ENCODE measurements around the gene FRMD8.

The FRMD8 gene

DNA sequence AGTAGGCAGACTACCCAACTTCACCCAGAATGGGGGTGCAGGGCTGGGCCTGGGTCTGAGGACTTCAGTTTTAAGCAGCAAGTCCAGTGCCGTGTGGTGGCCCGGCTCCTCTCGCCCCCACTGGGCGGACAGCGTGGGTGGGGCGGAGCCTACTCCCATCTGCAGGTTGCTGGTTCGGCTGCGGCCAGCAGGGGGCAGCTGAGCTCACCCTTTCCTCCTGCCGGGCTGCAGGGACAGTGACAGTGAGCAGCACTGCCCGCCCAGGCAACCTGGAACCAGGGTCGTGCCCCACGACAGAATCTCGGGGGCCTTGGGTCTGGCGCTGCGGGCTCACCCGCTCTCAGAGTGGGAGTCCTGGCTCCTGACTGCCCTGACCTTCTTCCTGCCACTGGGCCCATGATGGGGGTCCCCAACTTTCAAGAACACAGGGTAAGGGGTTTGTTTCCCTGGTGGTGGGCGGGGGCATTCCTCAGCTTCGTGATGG is 29.9 kb downstream of the FRMD8 start:
- DNase-seq, result peak; percentile 95

GRCh38 chr11:65416841-65417701 is 30.6 kb downstream of the FRMD8 start:
- DNase-seq, result peak; percentile 45

GRCh38 chr11:65417702-65418430 is 31.4 kb downstream of the FRMD8 start:
- DNase-seq, result peak; percentile 66

DNA sequence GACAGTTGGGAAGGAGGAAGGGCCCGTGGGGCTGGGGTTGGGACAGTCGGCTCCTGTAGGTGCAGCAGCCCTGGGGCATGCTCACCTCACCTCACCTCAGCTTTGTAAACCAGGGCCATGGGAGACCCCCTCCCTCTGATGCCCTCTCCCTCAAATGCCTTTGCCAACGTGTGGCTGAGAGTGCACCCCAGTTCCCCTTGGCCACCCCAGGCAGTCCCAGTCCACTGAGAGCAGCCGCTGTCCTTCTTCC is 31.9 kb downstream of the FRMD8 start:
- no peak for DNase-seq

- peak; percentile 98 for DNase-seq
Measured at GRCh38 chr11:65418681-65419459, 32.4 kb downstream of the FRMD8 start.

DNA sequence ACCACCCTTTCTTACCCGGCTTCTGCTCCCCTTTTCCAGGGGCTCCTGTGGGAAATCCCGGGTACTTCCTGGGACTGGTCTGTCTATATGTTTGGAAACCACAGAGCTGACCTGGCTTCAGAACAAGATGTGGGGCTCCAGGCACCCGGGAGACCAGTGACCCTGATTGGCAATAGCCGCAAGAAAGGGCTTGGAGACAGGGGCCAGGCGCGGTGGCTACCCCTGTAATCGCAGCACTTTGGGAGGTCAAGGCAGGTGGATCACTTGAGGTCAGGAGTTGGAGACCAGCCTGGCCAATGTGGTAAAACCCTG is 33.0 kb downstream of the FRMD8 start:
- no peak for DNase-seq

DNA sequence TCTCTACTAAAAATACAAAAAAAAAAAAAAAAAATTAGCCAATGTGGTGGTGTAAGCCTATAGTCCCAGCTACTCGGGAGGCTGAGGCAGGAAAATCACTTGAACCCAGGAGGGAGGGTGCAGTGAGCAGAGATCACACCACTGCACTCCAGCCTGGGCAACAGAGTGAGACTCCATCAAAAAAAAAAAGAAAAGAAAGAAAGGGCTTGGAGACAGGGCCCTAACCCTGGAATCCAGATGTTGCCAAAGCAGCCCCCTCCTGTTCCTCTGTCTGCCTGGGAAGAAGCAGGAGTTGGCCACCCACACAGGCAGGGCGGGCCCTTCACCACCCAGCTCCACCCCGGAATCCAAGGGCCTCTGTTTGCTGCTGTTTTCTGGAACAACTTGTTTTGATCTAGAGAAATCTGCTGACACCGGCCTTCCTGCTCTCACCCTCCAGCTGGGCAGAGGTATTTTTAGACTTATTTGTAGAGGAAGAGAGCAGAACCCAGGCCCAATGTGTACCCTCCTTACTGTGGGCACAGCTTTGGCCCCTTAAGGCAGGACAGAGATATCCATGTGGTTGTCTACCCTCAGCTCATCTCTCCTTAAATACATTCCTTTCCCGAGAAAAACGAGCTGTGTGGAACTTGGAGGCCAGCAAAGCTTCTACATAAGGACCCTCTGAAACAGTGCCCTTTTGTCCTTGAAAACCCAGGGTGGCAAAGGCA is 33.5 kb downstream of the FRMD8 start:
- peak; percentile 90 for DNase-seq

GRCh38 chr11:65420506-65420905 is 34.1 kb downstream of the FRMD8 start:
- no peak for DNase-seq

GRCh38 chr11:65420979-65421793 is 34.7 kb downstream of the FRMD8 start:
- DNase-seq, result peak; percentile 96

GRCh38 chr11:65421794-65422632 is 35.6 kb downstream of the FRMD8 start:
- peak; percentile 97 for DNase-seq

DNA sequence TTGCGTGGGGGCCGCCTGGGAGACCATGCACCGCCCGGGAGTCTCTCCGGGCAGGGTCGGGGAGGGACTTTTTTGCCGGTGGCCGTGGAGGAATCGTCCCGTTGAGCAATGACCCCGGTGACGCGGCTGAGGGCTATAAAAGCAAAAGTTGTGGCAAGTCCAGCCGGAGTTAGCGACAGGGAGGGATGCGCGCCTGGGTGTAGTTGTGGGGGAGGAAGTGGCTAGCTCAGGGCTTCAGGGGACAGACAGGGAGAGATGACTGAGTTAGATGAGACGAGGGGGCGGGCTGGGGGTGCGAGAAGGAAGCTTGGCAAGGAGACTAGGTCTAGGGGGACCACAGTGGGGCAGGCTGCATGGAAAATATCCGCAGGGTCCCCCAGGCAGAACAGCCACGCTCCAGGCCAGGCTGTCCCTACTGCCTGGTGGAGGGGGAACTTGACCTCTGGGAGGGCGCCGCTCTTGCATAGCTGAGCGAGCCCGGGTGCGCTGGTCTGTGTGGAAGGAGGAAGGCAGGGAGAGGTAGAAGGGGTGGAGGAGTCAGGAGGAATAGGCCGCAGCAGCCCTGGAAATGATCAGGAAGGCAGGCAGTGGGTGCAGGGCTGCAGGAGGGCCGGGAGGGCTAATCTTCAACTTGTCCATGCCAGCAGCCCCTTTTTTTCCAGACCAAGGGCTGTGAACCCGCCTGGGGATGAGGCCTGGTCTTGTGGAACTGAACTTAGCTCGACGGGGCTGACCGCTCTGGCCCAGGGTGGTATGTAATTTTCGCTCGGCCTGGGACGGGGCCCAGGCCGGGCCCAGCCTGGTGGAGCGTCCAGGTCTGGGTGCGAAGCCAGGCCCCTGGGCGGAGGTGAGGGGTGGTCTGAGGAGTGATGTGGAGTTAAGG is 36.4 kb downstream of the FRMD8 start, which contains the start of gene NEAT1:
Gene NEAT1, plus strand, starts transcription at position 166 of the 883 bp plus-strand sequence.
- DNase-seq, result peak; percentile 97

DNA sequence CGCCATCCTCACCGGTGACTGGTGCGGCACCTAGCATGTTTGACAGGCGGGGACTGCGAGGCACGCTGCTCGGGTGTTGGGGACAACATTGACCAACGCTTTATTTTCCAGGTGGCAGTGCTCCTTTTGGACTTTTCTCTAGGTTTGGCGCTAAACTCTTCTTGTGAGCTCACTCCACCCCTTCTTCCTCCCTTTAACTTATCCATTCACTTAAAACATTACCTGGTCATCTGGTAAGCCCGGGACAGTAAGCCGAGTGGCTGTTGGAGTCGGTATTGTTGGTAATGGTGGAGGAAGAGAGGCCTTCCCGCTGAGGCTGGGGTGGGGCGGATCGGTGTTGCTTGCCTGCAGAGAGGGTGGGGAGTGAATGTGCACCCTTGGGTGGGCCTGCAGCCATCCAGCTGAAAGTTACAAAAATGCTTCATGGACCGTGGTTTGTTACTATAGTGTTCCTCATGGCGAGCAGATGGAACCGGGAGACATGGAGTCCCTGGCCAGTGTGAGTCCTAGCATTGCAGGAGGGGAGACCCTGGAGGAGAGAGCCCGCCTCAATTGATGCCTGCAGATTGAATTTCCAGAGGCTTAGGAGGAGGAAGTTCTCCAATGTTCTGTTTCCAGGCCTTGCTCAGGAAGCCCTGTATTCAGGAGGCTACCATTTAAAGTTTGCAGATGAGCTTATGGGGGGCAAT is 37.2 kb downstream of the FRMD8 start:
- peak; percentile 54 for DNase-seq

- DNase-seq, result peak; percentile 74
Measured at GRCh38 chr11:65424205-65425104, 38.0 kb downstream of the FRMD8 start.

GRCh38 chr11:65425105-65425970 is 38.9 kb downstream of the FRMD8 start:
- DNase-seq, result peak; percentile 95

- DNase-seq, result peak; percentile 90
Measured at GRCh38 chr11:65425971-65426838, 39.8 kb downstream of the FRMD8 start.

All from activated CD4-positive, alpha-beta T cell treated with anti-CD3 and anti-CD28 coated beads, Interleukin-10, Interleukin-2, amounts not matched to agents 100 ng/mL and 50 ng/mL, durations not matched to agents 16 hours and 8 hours (primary cell).